HG02981 (cell line): ENCODE results near the gene VRK2.
"Not testable (repeated sequence)": the region's sequence is repeated elsewhere in the genome, so short reads cannot be mapped to it uniquely, and the experiment has no call there.

Source experiments
- ATAC-seq: cut with Tn5 transposase; IDR thresholded peaks from one replicate; pipeline ENCODE4 v1.9.1; 2021; ENCODE audit warnings: mild to moderate bottlenecking, moderate library complexity; ENCODE audit not compliant: unreplicated experiment

VRK2 gene

GRCh38 chr2:58157754-58158153 is 111.1 kb downstream of the VRK2 start:
- ATAC-seq = no peak

GRCh38 chr2:58158481-58158880 is 111.9 kb downstream of the VRK2 start:
- ATAC-seq = no peak

GRCh38 chr2:58163913-58164312 is 117.3 kb downstream of the VRK2 start:
- no peak for ATAC-seq

- ATAC-seq = not testable (repeated sequence)
Measured at GRCh38 chr2:58168130-58168529, 121.5 kb downstream of the VRK2 start.

- not testable (repeated sequence) for ATAC-seq
Measured at GRCh38 chr2:58169845-58170244, 123.2 kb downstream of the VRK2 start.

- not testable (repeated sequence) for ATAC-seq
Measured at GRCh38 chr2:58170334-58170933, 123.8 kb downstream of the VRK2 start.

- not testable (repeated sequence) for ATAC-seq
Measured at GRCh38 chr2:58171831-58172230, 125.2 kb downstream of the VRK2 start.

- not testable (repeated sequence) for ATAC-seq
Measured at GRCh38 chr2:58177187-58177586, 130.6 kb downstream of the VRK2 start.

- not testable (repeated sequence) for ATAC-seq
Measured at GRCh38 chr2:58180175-58180574, 133.6 kb downstream of the VRK2 start.

- no peak for ATAC-seq
Measured at GRCh38 chr2:58180635-58181034, 134.0 kb downstream of the VRK2 start.

GRCh38 chr2:58182527-58182926 is 135.9 kb downstream of the VRK2 start:
- no peak for ATAC-seq

- no peak for ATAC-seq
Measured at GRCh38 chr2:58186501-58186900, 139.9 kb downstream of the VRK2 start.

GRCh38 chr2:58187022-58187421 is 140.4 kb downstream of the VRK2 start:
- not testable (repeated sequence) for ATAC-seq

GRCh38 chr2:58194458-58194857 is 147.9 kb downstream of the VRK2 start:
- no peak for ATAC-seq

GRCh38 chr2:58195662-58196061 is 149.1 kb downstream of the VRK2 start:
- ATAC-seq = no peak

GRCh38 chr2:58197894-58198293 is 151.3 kb downstream of the VRK2 start:
- no peak for ATAC-seq

GRCh38 chr2:58202404-58202803 is 155.8 kb downstream of the VRK2 start:
- no peak for ATAC-seq

GRCh38 chr2:58203018-58203417 is 156.4 kb downstream of the VRK2 start:
- ATAC-seq = no peak

- no peak for ATAC-seq
Measured at GRCh38 chr2:58204195-58204959, 157.8 kb downstream of the VRK2 start.

- ATAC-seq = no peak
Measured at GRCh38 chr2:58206785-58207184, 160.2 kb downstream of the VRK2 start.

GRCh38 chr2:58207189-58207588 is 160.6 kb downstream of the VRK2 start:
- no peak for ATAC-seq
